Stimulated activated CD4-positive, alpha-beta T cell treated with anti-CD3 and anti-CD28 coated beads, Interleukin-1b, Interleukin-23, amount 100 ng/mL, for 24 hours (primary cell): ENCODE data around the gene ISY1.
"Not testable (repeated sequence)": the region's sequence is repeated elsewhere in the genome, so short reads cannot be mapped to it uniquely, and the experiment has no call there.

Experiments
- DNase-seq, 4 experiments: peaks; one replicate each; pipeline ENCODE4 v3.0.0-alpha.2; 2020; ENCODE audit warnings: low read depth in 4 of 4, low spot score in 1 of 4

ISY1 gene

GRCh38 chr3:129166579-129167332, 5.9 kb upstream of the ISY1 start:
- DNase-seq: no peak

GRCh38 chr3:129165594-129165993, 4.7 kb upstream of the ISY1 start:
- DNase-seq: not testable (repeated sequence)

DNA sequence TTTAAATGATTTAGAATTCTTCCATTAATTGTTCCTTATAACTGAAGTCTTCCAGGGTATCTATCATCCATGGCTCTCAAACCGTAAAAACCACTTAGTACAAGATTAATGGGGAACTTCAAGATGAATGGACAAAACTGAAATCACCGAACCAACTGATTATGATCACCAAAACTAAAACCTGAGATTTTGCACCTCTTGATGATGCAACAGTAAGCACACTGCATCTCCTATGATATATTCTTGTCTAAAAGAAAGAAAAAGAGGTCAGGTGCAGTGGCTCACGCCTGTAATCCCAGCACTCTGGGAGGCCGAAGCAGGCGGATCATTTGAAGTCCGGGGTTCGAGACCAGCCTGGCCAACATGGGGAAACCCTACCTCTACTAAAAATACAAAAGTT, 3.6 kb upstream of the ISY1 start:
- DNase-seq: no peak

GRCh38 chr3:129162729-129163579, 2.1 kb upstream of the ISY1 start:
- no peak for DNase-seq

DNA sequence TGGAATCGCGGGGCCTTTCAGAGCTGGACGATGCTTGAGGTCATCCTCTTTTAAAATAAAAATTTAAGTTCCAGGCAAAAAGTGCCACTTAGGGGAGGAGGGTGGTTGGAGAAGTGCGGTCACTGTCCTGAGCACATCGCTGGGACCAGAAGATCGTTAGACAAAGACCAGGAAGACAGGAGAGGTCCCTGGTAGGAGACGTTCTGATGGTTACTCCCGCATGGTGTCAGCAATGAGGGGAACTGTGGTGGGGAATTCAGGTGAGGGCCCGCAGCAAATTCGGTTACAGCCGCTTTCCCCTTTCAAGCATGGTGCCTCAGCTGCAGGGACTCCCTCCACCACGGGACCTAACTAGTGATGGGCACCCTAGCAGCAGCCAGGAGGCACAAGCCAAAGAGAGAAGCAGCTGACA, 1.0 kb upstream of the ISY1 start:
- DNase-seq: no peak

DNA sequence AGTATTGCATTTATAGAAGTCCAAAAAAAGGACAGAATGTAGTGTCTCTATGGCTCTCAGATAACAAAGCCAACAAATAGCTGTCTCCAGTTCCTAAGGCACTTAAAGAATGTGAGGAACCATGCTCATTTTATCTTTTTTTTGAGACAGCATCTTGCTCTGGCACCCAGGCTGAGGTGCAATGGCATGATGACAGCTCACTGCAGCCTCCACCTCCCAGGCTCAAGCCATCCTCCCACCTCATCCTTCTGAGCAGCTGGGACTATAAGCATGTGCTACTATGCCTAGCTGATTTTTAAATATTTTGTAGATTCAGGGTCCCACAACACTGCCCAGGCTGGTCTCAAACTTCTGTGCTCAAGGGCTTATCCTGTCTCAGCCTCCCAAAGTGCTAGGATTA, 16.1 kb downstream of the ISY1 start:
- no peak for DNase-seq

DNA sequence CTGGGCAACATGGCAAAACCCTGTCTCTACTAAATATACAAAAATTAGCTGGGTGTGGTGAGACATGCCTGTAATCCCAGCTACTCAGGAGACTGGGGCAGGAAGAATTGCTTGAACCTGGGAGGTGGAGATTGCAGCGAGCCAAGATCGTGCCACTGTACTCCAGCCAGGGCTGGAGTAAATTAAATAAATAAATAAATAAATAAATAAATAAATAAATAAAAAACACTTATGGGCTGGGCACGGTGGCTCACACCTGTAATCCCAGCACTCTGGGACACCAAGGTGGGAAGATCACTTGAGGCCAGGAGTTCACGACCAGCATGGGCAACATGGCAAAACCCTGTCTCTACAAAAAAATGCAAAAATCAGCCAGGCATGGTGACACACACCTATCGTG, 19.9 kb downstream of the ISY1 start:
- not testable (repeated sequence) for DNase-seq

GRCh38 chr3:129139911-129140310, 21.0 kb downstream of the ISY1 start:
- no peak for DNase-seq

- DNase-seq: not testable (repeated sequence)
Observed at GRCh38 chr3:129136275-129136674, 24.6 kb downstream of the ISY1 start.

- no peak for DNase-seq
Observed at GRCh38 chr3:129132097-129132866, 28.6 kb downstream of the ISY1 start.

DNA sequence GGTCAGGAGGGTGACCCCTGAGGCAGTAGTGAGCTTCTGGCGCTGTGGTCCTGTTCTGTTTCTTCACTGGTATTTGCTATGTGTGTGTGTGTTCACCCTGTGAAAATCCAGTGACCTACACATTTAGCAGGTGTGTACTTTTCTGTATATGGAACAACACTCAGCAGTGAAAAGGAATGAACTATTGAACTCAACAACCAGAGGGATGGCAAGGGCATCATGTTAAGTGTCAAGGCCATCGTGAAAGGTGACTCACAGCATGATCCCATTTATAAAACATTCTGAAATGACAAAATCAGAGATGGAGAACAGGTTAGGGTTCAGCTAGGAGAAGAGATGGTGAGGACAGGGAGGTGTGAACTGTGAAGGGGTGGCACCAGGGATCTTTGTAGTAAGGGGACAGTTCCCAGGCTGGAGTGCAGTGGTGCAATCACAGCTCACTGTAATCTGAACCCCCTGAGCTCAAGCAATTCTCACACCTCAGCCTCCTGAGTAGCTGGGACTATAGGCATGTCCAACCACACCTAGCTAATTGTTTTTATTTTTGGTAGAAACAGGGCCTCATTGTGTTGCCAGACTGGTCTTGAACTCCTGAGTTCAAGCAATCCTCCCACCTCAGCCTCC, 29.3 kb downstream of the ISY1 start:
- no peak for DNase-seq

DNA sequence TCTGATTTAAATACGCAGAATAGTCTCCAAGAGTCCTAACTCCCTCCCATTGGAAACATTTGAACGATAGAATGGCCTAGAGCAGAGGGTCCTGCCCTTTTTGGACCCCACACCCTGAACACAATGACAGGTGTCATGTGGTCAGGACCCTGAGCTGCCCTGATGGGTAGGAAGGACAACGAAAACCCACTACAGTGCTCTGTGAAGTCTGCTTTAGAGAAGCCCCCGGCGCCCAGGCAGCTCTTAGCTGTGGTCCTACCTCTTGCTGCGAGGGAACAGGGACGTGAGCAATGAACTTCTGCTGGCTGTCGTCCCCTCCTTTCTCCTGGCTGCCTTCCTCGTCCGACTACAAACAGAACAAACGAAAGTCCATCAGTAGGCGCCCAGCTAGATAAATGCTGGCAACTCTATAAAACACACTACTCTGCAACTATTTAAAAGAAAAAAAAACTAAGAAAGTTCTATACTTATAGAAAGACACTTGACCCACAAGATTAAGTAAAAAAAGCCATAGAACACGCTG, 30.5 kb downstream of the ISY1 start:
- DNase-seq: no peak

DNA sequence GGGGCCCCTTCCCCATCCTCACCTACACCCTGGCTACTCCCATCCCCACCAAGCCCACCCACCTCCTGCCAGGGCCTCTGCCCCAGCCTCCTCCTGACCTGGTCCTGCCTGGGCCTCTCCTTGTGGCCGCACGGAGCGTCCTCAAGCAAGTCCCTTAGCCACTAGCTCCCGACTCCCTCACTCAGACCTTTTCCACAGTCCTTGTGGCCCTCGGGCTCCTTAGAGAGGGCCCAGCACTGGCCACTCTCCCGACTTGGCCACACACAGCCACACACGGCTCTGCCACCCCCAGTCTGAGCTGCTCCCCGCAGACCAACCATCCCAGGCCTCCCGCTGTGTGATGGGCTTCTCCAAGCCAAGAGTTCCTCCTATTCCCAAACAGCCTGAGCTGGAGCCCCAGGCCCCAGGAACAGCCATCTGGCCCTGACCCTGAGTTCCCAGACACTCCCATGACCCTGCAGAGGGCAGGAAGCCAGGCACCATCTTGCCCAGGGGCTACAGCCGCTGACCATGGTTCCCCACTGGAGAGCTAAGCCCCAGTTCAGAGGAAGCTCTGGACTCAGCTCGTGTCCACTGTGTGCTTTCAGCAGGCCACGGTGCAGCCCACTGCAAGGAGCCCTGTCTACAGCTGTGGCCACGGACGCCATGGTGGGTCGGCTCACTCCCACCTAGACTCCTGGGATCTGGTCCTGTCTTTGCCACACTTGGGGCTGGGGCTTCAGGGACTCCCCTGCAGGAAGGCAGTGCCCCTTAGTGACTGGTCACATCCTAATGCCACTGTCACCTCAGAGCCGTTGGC, 32.3 kb downstream of the ISY1 start:
- DNase-seq: no peak

GRCh38 chr3:129126726-129127280, 34.1 kb downstream of the ISY1 start:
- no peak for DNase-seq

GRCh38 chr3:129123314-129124060, 37.4 kb downstream of the ISY1 start:
- DNase-seq: no peak

- no peak for DNase-seq
Observed at GRCh38 chr3:129122412-129123011, 38.4 kb downstream of the ISY1 start.

DNA sequence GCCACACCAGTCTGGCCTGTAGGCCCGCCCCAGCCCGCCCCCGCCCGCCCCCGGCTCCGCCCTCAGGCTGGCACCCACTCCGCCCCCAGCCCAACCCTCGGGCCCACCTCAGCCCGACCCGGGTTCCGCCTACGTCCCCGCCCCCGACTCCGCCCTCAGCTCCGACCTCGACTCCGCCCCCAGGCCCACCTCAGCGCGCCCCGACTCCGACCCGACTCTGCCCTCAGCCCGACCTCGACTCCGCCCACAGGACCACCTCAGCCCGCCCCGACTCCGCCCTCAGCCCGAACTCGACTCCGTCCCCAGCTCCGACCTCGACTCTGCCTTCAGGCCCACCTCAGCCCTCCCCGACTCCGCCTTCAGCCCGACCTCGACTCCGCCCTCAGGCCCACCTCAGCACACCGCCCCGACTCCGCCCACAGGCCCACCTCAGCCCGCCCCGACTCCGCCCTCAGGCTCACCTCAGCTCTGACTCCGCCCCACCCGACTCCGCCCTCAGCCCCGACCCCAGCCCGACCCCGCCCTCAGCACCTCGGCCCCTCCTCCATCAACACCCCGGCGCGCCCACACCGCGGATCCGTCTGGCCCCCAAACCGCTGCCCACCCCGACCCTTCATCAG, 39.0 kb downstream of the ISY1 start, which contains the start of gene RAB43:
RAB43 (minus strand) TSS at position 13 of the 620 bp plus-strand sequence. CDS start 315 bp downstream, outside the sequence.
- peak; percentile 48 to 76 (median 64) for DNase-seq
